HEK293 (cell line): ENCODE data around the gene MT1A.

Experiments
- CTCF ChIA-PET: fragments of 350-600 bp; formaldehyde crosslinking; extraction: SDS; loops from one replicate; lab custom pipeline; 2021; ENCODE audit warnings: antibody characterized with exemption; lab: Yijun Ruan, JAX
- POLR2A ChIA-PET: fragments of 300-600 bp; formaldehyde crosslinking; extraction: SDS; loops from one replicate; lab custom pipeline; 2020; ENCODE audit warnings: antibody characterized with exemption, inconsistent platforms; lab: Yijun Ruan, JAX
- H3K27ac ChIP-seq: fragments of 200-500 bp; sonication (Bioruptor generic); 2 replicates; pipeline ENCODE4 v1.5.1; 2014; ENCODE audit warnings: low read depth, low read length, control low read depth, inconsistent platforms; ENCODE audit errors: extremely low read depth
- H3K36me3 ChIP-seq, 2 experiments: fragments of 200-500 bp in 1 of 2; sonication (Bioruptor generic) in 1 of 2; 1 replicate in 1 of 2; 2 replicates in 1 of 2; pipeline ENCODE4 v1.5.1; 2014 to 2017; ENCODE audit warnings: inconsistent platforms in 2 of 2, low read length in 2 of 2; ENCODE audit not compliant: control insufficient read depth in 2 of 2, insufficient read depth in 1 of 2
- H3K4me1 ChIP-seq: fragments of 200-500 bp; sonication (Bioruptor generic); 2 replicates; pipeline ENCODE4 v1.5.1; 2014; ENCODE audit warnings: mild to moderate bottlenecking, low read length, inconsistent platforms; ENCODE audit not compliant: control insufficient read depth, insufficient read depth
- H3K4me3 ChIP-seq: 2 replicates; pipeline ENCODE4 v1.5.1; 2011; ENCODE audit warnings: low read depth, mild to moderate bottlenecking, control low read depth, low read length, moderate library complexity
- H3K9me3 ChIP-seq: fragments of 200-500 bp; sonication (Bioruptor generic); 2 replicates; pipeline ENCODE4 v1.5.1; 2014; ENCODE audit warnings: low read depth, low read length, inconsistent platforms; ENCODE audit not compliant: control insufficient read depth, insufficient read depth
- AEBP2 ChIP-seq: fragments of 450-650 bp; formaldehyde crosslinking; IDR thresholded peaks from 2 replicates; pipeline ENCODE4 v1.5.1; 2016; ENCODE audit warnings: missing biosample characterization, missing genetic modification characterization, borderline replicate concordance
- CTCF ChIP-seq: fragments of 450-650 bp; formaldehyde crosslinking; IDR thresholded peaks from 2 replicates; pipeline ENCODE4 v1.5.1; 2016; ENCODE audit warnings: missing biosample characterization, missing genetic modification characterization
- SETDB1 ChIP-seq: IDR thresholded peaks from one replicate; pipeline ENCODE4 v1.6.1; 2017; ENCODE audit warnings: mild to moderate bottlenecking, low read length, moderate library complexity, mixed read lengths; ENCODE audit not compliant: insufficient read length
- ZBTB8A ChIP-seq: fragments of 450-650 bp; formaldehyde crosslinking; IDR thresholded peaks from 2 replicates; pipeline ENCODE4 v1.5.1; 2016; ENCODE audit warnings: missing biosample characterization, missing genetic modification characterization
- ZFP41 ChIP-seq: fragments of 450-650 bp; formaldehyde crosslinking; IDR thresholded peaks from 2 replicates; pipeline ENCODE4 v1.5.1; 2016; ENCODE audit warnings: missing biosample characterization, missing genetic modification characterization, borderline replicate concordance
- ZNF133 ChIP-seq: fragments of 450-650 bp; formaldehyde crosslinking; IDR thresholded peaks from 2 replicates; pipeline ENCODE4 v1.5.1; 2016; ENCODE audit warnings: missing biosample characterization, missing genetic modification characterization
- ZNF223 ChIP-seq: fragments of 450-650 bp; formaldehyde crosslinking; IDR thresholded peaks from 2 replicates; pipeline ENCODE4 v1.5.1; 2016; ENCODE audit warnings: missing biosample characterization, missing genetic modification characterization
- ZNF24 ChIP-seq: fragments of 450-650 bp; formaldehyde crosslinking; IDR thresholded peaks from 2 replicates; pipeline ENCODE4 v1.5.1; 2016; ENCODE audit warnings: missing biosample characterization, missing genetic modification characterization
- ZNF292 ChIP-seq: fragments of 450-650 bp; formaldehyde crosslinking; IDR thresholded peaks from 2 replicates; pipeline ENCODE4 v1.5.1; 2016; ENCODE audit warnings: low read depth, missing biosample characterization, missing genetic modification characterization, borderline replicate concordance
- ZNF324 ChIP-seq: fragments of 450-650 bp; formaldehyde crosslinking; IDR thresholded peaks from 2 replicates; pipeline ENCODE4 v1.5.1; 2016; ENCODE audit warnings: missing biosample characterization, missing genetic modification characterization
- ZNF354C ChIP-seq: fragments of 450-650 bp; formaldehyde crosslinking; IDR thresholded peaks from 2 replicates; pipeline ENCODE4 v1.5.1; 2016; ENCODE audit warnings: missing biosample characterization, missing genetic modification characterization, low read depth, borderline replicate concordance
- ZNF404 ChIP-seq: fragments of 450-650 bp; formaldehyde crosslinking; IDR thresholded peaks from 2 replicates; pipeline ENCODE4 v1.5.1; 2017; ENCODE audit warnings: missing biosample characterization, missing genetic modification characterization
- ZNF529 ChIP-seq: fragments of 450-650 bp; formaldehyde crosslinking; IDR thresholded peaks from 2 replicates; pipeline ENCODE4 v1.5.1; 2017; ENCODE audit warnings: missing genetic modification characterization, missing biosample characterization; ENCODE audit not compliant: insufficient replicate concordance
- ZNF549 ChIP-seq: fragments of 450-650 bp; IDR thresholded peaks from 2 replicates; pipeline ENCODE4 v1.5.1; 2018; ENCODE audit warnings: missing biosample characterization, missing genetic modification characterization, mild to moderate bottlenecking, inconsistent platforms, moderate library complexity
- ZNF555 ChIP-seq: fragments of 450-650 bp; formaldehyde crosslinking; conservative IDR thresholded peaks from 2 replicates; pipeline ENCODE4 v1.5.1; 2017; ENCODE audit warnings: missing biosample characterization, mild to moderate bottlenecking, missing genetic modification characterization, inconsistent platforms
- ZNF621 ChIP-seq: fragments of 450-650 bp; formaldehyde crosslinking; IDR thresholded peaks from 2 replicates; pipeline ENCODE4 v1.5.1; 2017; ENCODE audit warnings: missing biosample characterization, missing genetic modification characterization
- ZNF624 ChIP-seq: fragments of 450-650 bp; formaldehyde crosslinking; IDR thresholded peaks from 2 replicates; pipeline ENCODE4 v1.5.1; 2017; ENCODE audit warnings: missing biosample characterization, missing genetic modification characterization
- ZNF707 ChIP-seq: fragments of 450-650 bp; formaldehyde crosslinking; IDR thresholded peaks from 2 replicates; pipeline ENCODE4 v1.5.1; 2016; ENCODE audit warnings: missing biosample characterization, missing genetic modification characterization

The MT1A gene

GRCh38 chr16:56684256-56684925, 45.9 kb downstream of the MT1A start (continued):
- no peak for TF ChIP-seq AEBP2 (tag by site-specific recombination)
- no peak for TF ChIP-seq ZFP41 (tag by site-specific recombination)
- TF ChIP-seq, all 188 proteins: peak for 0

GRCh38 chr16:56684926-56685590, 46.6 kb downstream of the MT1A start:
- TF ChIP-seq ZBTB8A (tag by site-specific recombination) (no peak), ZNF292 (tag by site-specific recombination) (no peak), ZNF354C (tag by site-specific recombination) (no peak), ZNF707 (tag by site-specific recombination) (no peak), CTCF (tag by site-specific recombination) (no peak), ZNF404 (tag by site-specific recombination) (no peak), ZNF24 (no peak), ZNF549 (tag by site-specific recombination) (no peak), ZNF555 (tag by site-specific recombination) (no peak)
- TF ChIP-seq, all 188 proteins: peak for 0
- no peak overlapping the region for H3K4me3 ChIP-seq
- no peaks in the 10 kb centered on the region for H3K36me3 ChIP-seq
- ChIA-PET CTCF (interaction anchor here (1.3 to 2.7 kb wide), 2 partner anchors 11 to 16 kb away, joined by 6 to 12 read pairs; no protein-coding TSS in a partner anchor), POLR2A (no interaction called here)
- H3K27ac ChIP-seq = no peak overlapping the region
- H3K4me1 ChIP-seq = peaks cover 3% of the 10 kb centered on the region
- H3K9me3 ChIP-seq = no peaks in the 10 kb centered on the region

GRCh38 chr16:56686758-56687157, 48.3 kb downstream of the MT1A start:
- Histone ChIP-seq H3K9me3 (no peaks in the 10 kb centered on the region), H3K4me1 (peaks cover 3% of the 10 kb centered on the region), H3K4me3 (no peak overlapping the region), H3K27ac (no peak overlapping the region), H3K36me3 (no peaks in the 10 kb centered on the region)
- no peak for TF ChIP-seq ZNF624 (tag by site-specific recombination)
- TF ChIP-seq ZNF133 (tag by site-specific recombination) = peak; percentile 96
- TF ChIP-seq ZNF324 (tag by site-specific recombination) = no peak
- TF ChIP-seq ZNF529 = no peak
- TF ChIP-seq ZNF621 (tag by site-specific recombination) = no peak
- no peak for TF ChIP-seq ZNF223
- TF ChIP-seq SETDB1 = peak; percentile 18
- POLR2A ChIA-PET = no interaction called here
- CTCF ChIA-PET = interaction anchor here (0.9 kb wide), 1 partner anchor 15 kb away, joined by 3 read pairs; no protein-coding TSS in a partner anchor
